Measurements from ENCODE around the gene CPAMD8. TPM values are rescaled to one million over a fixed set of nuclear protein-coding genes. Genes with fewer than 3 reads are reported as not detected.

Gene CPAMD8
- total RNA-seq, 1 donor from 2014 or later, result 5.3 TPM

- DNase-seq (ENCODE audit: low read depth), result no peak
- Histone ChIP-seq H3K36me3 (ENCODE audit: control insufficient read depth, insufficient read depth, low read length) (peaks cover 3% of the 10 kb centered on the region), H3K27me3 (ENCODE audit: control insufficient read depth, insufficient read depth, low read length) (no peaks in the 10 kb centered on the region), H3K4me3 (ENCODE audit: low read depth, low read length) (no peak overlapping the region)
- TF ChIP-seq CTCF (IDR thresholded peaks at IDR 0.05; ENCODE audit: insufficient read depth, low read length, poor library complexity, severe bottlenecking), result no peak
Observed at GRCh38 chr19:16869331-16869972, 157.2 kb downstream of the CPAMD8 start.

- H3K4me3 ChIP-seq (ENCODE audit: low read depth, low read length), result no peak overlapping the region
- TF ChIP-seq CTCF (IDR thresholded peaks at IDR 0.05; ENCODE audit: insufficient read depth, low read length, poor library complexity, severe bottlenecking), result no peak
- peaks cover 3% of the 10 kb centered on the region for H3K36me3 ChIP-seq (ENCODE audit: control insufficient read depth, insufficient read depth, low read length)
- no peak for DNase-seq (ENCODE audit: low read depth)
- H3K27me3 ChIP-seq (ENCODE audit: control insufficient read depth, insufficient read depth, low read length), result no peaks in the 10 kb centered on the region
Observed at GRCh38 chr19:16868423-16869130, 158.0 kb downstream of the CPAMD8 start.

GRCh38 chr19:16867211-16867610, 159.4 kb downstream of the CPAMD8 start:
- no peak for DNase-seq (ENCODE audit: low read depth)
- Histone ChIP-seq H3K4me3 (ENCODE audit: low read depth, low read length) (no peak overlapping the region), H3K27me3 (ENCODE audit: control insufficient read depth, insufficient read depth, low read length) (no peaks in the 10 kb centered on the region), H3K36me3 (ENCODE audit: control insufficient read depth, insufficient read depth, low read length) (peaks cover 3% of the 10 kb centered on the region)
- no peak for TF ChIP-seq CTCF (IDR thresholded peaks at IDR 0.05; ENCODE audit: insufficient read depth, low read length, poor library complexity, severe bottlenecking)

GRCh38 chr19:16862826-16863415, 163.7 kb downstream of the CPAMD8 start:
- no peak for DNase-seq (ENCODE audit: low read depth)
- H3K4me3 ChIP-seq (ENCODE audit: low read depth, low read length), result no peak overlapping the region
- no peak for TF ChIP-seq CTCF (IDR thresholded peaks at IDR 0.05; ENCODE audit: insufficient read depth, low read length, poor library complexity, severe bottlenecking)
- peaks cover 3% of the 10 kb centered on the region for H3K36me3 ChIP-seq (ENCODE audit: control insufficient read depth, insufficient read depth, low read length)
- no peaks in the 10 kb centered on the region for H3K27me3 ChIP-seq (ENCODE audit: control insufficient read depth, insufficient read depth, low read length)

GRCh38 chr19:16861834-16862233, 164.8 kb downstream of the CPAMD8 start:
- DNase-seq (ENCODE audit: low read depth), result no peak
- TF ChIP-seq CTCF (IDR thresholded peaks at IDR 0.05; ENCODE audit: insufficient read depth, low read length, poor library complexity, severe bottlenecking), result no peak
- Histone ChIP-seq H3K27me3 (ENCODE audit: control insufficient read depth, insufficient read depth, low read length) (no peaks in the 10 kb centered on the region), H3K4me3 (ENCODE audit: low read depth, low read length) (no peak overlapping the region), H3K36me3 (ENCODE audit: control insufficient read depth, insufficient read depth, low read length) (peaks cover 1% of the 10 kb centered on the region)

All from kidney epithelial cell (primary cell).